ENCODE data around the gene PHF11. TPM values are rescaled to one million over a fixed set of nuclear protein-coding genes. Genes with fewer than 3 reads are reported as not detected.
"Not testable (repeated sequence)": the region's sequence is repeated elsewhere in the genome, so short reads cannot be mapped to it uniquely, and the experiment has no call there.

Gene PHF11
- total RNA-seq, 1 experiment from 2014 or later, result 8.8 TPM

GRCh38 chr13:49494645-49495044 is 1.1 kb upstream of the PHF11 start:
- in situ Hi-C loops (cut with HindIII; ENCODE audit: low pct_unique_long_range_greater_than_20kb, low sequenced_read_pairs), result no loop called here
- DNase-seq (ENCODE audit: low read depth), result peak; percentile 2

DNA sequence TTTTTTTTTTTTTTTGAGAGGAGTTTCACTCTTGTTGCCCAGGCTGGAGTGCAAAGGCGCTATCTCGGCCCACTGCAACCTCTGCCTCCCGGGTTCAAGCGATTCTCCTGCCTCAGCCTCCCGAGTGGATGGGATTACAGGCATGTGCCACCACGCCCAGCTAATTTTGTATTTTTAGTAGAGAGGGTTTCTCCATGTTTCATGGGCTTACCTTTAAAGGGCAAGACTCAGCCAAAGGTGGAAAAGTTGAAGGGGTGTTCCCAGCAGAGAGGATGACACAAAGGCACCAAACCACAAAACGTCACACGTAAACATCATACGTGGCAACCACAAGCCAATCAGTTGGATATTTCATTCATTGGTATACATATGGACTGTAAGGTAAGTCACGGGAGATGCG is 1.1 kb downstream of the PHF11 start:
- in situ Hi-C loops (cut with HindIII; ENCODE audit: low pct_unique_long_range_greater_than_20kb, low sequenced_read_pairs); DNase-seq (ENCODE audit: low read depth): not testable (repeated sequence)

GRCh38 chr13:49497272-49497671 is 1.5 kb downstream of the PHF11 start:
- in situ Hi-C loops (cut with HindIII; ENCODE audit: low pct_unique_long_range_greater_than_20kb, low sequenced_read_pairs), result no loop called here
- no peak for DNase-seq (ENCODE audit: low read depth)

GRCh38 chr13:49498206-49498605 is 2.5 kb downstream of the PHF11 start:
- in situ Hi-C loops (cut with HindIII; ENCODE audit: low pct_unique_long_range_greater_than_20kb, low sequenced_read_pairs), result no loop called here

GRCh38 chr13:49499889-49500660 is 4.3 kb downstream of the PHF11 start:
- DNase-seq (ENCODE audit: low read depth), result no peak
- in situ Hi-C loops (cut with HindIII; ENCODE audit: low pct_unique_long_range_greater_than_20kb, low sequenced_read_pairs), result no loop called here

More at GRCh38 chr13:49498206-49498605, 2.5 kb downstream of the PHF11 start:
- DNase-seq (ENCODE audit: low read depth), result no peak

- in situ Hi-C loops (cut with HindIII; ENCODE audit: low pct_unique_long_range_greater_than_20kb, low sequenced_read_pairs), result no loop called here
- DNase-seq (ENCODE audit: low read depth), result no peak
These were observed 7.2 kb downstream of the PHF11 start for GRCh38 chr13:49502954-49503353.

DNA sequence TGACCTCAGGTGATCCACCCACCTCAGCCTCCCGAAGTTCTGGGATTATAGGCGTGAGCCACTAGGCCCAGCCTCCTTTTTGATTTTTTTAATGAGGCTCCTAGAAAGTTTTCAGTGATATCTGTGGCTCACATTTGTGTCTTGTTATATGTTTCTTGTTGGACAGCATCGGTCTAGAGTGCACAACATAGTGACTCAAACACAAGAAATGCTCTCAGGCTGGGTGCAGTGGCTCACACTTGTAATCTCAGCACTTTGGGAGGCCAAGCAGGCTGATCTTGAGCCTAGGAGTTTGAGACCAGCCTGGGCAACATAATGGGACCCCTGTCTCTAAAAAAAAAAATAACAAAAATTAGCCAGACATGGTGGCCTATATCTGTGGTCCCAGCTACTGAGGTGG is 8.2 kb downstream of the PHF11 start:
- in situ Hi-C loops (cut with HindIII; ENCODE audit: low pct_unique_long_range_greater_than_20kb, low sequenced_read_pairs), result no loop called here

GRCh38 chr13:49512578-49512977 is 16.8 kb downstream of the PHF11 start:
- in situ Hi-C loops (cut with HindIII; ENCODE audit: low pct_unique_long_range_greater_than_20kb, low sequenced_read_pairs), result no loop called here
- DNase-seq (ENCODE audit: low read depth), result no peak

More for the DNA sequence above, 8.2 kb downstream of the PHF11 start:
- DNase-seq (ENCODE audit: low read depth), result no peak

DNA sequence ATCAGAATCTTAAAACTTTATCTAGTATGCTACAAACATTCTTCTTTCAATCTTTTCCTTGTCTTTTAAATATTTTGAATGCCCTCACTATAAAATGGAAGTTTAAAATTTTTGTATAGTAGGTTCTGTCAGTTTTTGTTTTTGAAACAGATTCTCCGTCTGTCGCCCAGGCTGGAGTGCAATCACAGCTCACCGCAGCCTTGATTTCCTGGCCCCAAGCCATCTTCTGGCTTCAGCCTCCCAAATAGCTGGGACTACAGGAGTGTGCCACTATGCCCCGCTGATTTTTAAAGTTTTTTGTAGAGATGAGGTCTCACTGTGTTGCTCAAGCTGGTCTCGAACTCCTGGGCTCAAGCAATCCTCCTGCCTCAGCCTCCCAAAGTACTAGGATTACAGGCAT is 20.7 kb downstream of the PHF11 start:
- in situ Hi-C loops (cut with HindIII; ENCODE audit: low pct_unique_long_range_greater_than_20kb, low sequenced_read_pairs), result no loop called here
- no peak for DNase-seq (ENCODE audit: low read depth)

DNA sequence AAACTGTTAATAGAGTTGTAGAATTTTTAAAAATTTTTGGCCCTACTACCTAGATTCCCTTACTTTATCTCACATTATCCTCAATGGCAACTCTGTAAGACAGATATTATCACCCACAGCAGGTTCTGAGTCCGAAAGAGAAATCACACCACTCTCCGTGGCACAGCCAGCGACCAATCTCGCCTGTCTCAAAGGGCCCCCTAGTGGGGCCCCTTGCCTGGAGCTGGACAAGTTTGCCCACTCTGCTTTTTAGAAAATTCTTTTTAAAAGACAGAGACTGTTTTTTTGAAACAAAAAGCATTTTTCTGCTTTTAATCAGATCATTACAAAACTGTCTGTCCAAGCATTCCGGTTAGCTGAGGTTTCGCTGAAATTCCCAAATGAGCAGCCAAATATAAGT is 21.7 kb downstream of the PHF11 start:
- DNase-seq (ENCODE audit: low read depth), result no peak
- in situ Hi-C loops (cut with HindIII; ENCODE audit: low pct_unique_long_range_greater_than_20kb, low sequenced_read_pairs), result no loop called here

GRCh38 chr13:49521224-49521623 is 25.5 kb downstream of the PHF11 start:
- in situ Hi-C loops (cut with HindIII; ENCODE audit: low pct_unique_long_range_greater_than_20kb, low sequenced_read_pairs), result no loop called here
- no peak for DNase-seq (ENCODE audit: low read depth)

DNA sequence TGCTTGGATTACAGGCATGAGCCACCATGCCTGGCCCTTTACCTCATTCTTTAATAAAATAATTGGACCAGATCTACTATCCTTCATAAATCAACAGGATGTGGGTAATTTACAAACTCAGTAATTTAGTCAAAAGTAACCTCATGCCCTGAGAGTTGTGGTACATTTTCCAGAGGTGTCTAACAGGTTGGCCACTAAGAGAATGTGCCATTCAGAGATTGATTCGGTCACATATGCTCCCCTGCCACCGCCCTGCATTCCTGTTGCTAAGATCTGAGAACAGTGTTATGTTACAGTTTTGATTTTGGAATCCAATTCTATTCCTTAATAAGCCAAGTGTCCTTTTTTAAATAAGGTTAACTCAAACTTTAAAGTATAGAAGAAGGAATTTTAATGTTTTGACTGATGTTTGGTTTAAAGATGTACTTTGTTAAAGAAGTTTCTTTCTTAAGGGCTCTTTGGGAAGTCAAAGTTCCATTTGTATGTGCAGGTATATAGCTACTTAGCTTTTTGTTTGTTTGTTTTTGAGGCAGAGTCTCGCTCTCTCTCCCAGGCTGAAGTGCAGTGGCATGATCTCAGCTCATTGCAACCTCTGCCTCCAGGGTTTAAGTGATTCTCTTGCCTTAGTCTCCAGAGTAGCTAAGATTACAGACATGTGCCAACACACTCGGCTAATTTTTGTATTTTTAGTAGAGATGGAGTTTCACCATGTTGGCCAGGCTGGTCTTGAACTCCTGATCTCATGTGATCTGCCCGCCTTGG is 29.2 kb downstream of the PHF11 start:
- in situ Hi-C loops (cut with HindIII; ENCODE audit: low pct_unique_long_range_greater_than_20kb, low sequenced_read_pairs), result no loop called here
- no peak for DNase-seq (ENCODE audit: low read depth)

GRCh38 chr13:49527123-49527522 is 31.4 kb downstream of the PHF11 start:
- no peak for DNase-seq (ENCODE audit: low read depth)
- in situ Hi-C loops (cut with HindIII; ENCODE audit: low pct_unique_long_range_greater_than_20kb, low sequenced_read_pairs), result no loop called here

DNA sequence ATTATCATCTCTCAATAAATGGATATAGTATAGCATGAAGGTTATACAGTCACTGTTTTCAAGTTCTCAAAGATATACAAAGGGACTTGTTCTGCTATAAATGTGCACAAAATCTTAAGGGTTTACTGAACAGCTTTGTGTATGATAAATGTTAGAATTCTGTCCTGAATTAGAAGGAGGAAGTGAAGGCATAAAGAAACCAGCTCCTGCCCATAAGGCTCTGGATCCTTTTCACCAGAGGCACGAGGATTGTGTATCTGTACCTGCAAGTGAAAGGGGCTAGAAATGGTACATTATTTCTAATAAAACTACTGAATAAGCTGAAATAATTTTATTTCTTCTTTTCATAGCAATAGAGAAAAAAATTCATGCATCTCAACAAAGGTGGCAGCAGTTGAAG is 32.4 kb downstream of the PHF11 start:
- in situ Hi-C loops (cut with HindIII; ENCODE audit: low pct_unique_long_range_greater_than_20kb, low sequenced_read_pairs), result no loop called here
- no peak for DNase-seq (ENCODE audit: low read depth)

DNA sequence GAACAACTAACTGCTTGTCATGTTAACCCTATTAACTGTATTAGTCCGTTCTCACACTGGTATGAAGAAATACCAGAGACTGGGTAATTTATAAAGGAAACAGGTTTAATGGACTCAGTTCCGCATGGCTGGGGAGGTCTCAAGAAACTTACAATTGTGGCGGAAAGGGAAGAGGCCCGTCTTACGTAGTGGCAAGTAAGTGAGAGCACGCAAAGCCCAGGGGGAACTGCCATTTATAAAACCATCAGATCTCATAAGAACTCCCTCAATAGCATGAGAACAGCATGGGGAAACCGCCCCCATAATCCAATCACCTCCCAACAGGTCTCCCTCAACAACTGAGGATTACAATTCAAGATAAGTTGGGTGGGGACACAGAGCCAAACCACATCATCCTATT is 34.7 kb downstream of the PHF11 start:
- in situ Hi-C loops (cut with HindIII; ENCODE audit: low pct_unique_long_range_greater_than_20kb, low sequenced_read_pairs), result no loop called here
- DNase-seq (ENCODE audit: low read depth), result no peak

GRCh38 chr13:49532593-49532992 is 36.8 kb downstream of the PHF11 start:
- DNase-seq (ENCODE audit: low read depth), result peak; percentile 23
- in situ Hi-C loops (cut with HindIII; ENCODE audit: low pct_unique_long_range_greater_than_20kb, low sequenced_read_pairs), result no loop called here

GRCh38 chr13:49533011-49533410 is 37.3 kb downstream of the PHF11 start:
- no peak for DNase-seq (ENCODE audit: low read depth)
- in situ Hi-C loops (cut with HindIII; ENCODE audit: low pct_unique_long_range_greater_than_20kb, low sequenced_read_pairs), result no loop called here

DNA sequence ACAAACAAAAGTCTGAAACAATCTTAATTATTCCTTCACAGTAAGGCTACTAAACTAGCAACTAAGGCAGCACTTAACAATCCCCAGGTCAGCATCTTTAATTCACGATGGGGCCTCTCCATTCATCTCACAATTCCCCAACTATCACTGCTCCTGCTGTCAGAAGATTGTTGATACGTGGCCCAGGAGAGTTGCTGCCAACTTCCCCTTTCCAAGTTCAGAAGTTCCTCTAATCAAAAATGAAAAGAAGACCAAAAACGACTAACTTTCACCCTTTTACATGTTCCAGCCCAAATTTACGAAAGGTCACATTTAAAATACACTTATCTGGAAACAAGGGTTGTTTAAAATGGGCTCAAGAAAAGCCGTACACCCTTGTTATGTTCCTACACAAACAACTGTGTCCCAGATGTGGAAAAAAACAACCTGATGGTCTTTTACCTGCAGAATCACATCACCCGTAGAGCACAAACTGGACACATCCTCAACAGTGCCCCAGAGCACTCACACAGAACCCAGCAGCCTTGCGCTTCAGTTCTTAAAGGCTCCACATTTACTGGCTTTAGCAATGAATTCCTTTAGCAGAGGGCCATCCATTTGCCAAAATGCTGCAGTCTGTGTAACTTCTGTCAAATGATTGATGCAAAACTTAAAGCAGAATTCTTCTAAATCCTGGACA is 38.0 kb downstream of the PHF11 start:
- in situ Hi-C loops (cut with HindIII; ENCODE audit: low pct_unique_long_range_greater_than_20kb, low sequenced_read_pairs), result no loop called here

More for the DNA sequence above, 38.0 kb downstream of the PHF11 start:
- no peak for DNase-seq (ENCODE audit: low read depth)

Data from Caki2 (cell line).